GM19467 (cell line): ENCODE measurements around the gene KRTAP12-2.
"Not testable (repeated sequence)": the region's sequence is repeated elsewhere in the genome, so short reads cannot be mapped to it uniquely, and the experiment has no call there.

Source experiments
- ATAC-seq: cut with Tn5 transposase; IDR thresholded peaks from one replicate; pipeline ENCODE4 v1.9.1; 2021; ENCODE audit warnings: mild to moderate bottlenecking, moderate library complexity; ENCODE audit not compliant: unreplicated experiment

Gene KRTAP12-2

GRCh38 chr21:44653656-44654575 lies 12.8 kb downstream of the KRTAP12-2 start:
- ATAC-seq = no peak

- no peak for ATAC-seq
These were observed 13.6 kb downstream of the KRTAP12-2 start for GRCh38 chr21:44653123-44653522.

- no peak for ATAC-seq
These were observed 15.6 kb downstream of the KRTAP12-2 start for GRCh38 chr21:44650973-44651675.

GRCh38 chr21:44650265-44650972 lies 16.3 kb downstream of the KRTAP12-2 start:
- ATAC-seq = no peak

- ATAC-seq = no peak
These were observed 17.1 kb downstream of the KRTAP12-2 start for GRCh38 chr21:44649521-44650100.

GRCh38 chr21:44648557-44649311 lies 18.0 kb downstream of the KRTAP12-2 start:
- no peak for ATAC-seq

- ATAC-seq = no peak
These were observed 19.5 kb downstream of the KRTAP12-2 start for GRCh38 chr21:44647222-44647552.

GRCh38 chr21:44646366-44647221 lies 20.1 kb downstream of the KRTAP12-2 start, which contains the start of gene KRTAP10-11:
TSS of gene KRTAP10-11 (plus strand) at chr21:44646414. CDS start at chr21:44646459, 45 bp downstream.
- not testable (repeated sequence) for ATAC-seq

GRCh38 chr21:44644878-44645277 lies 21.8 kb downstream of the KRTAP12-2 start:
- ATAC-seq = no peak

- no peak for ATAC-seq
These were observed 22.9 kb downstream of the KRTAP12-2 start for GRCh38 chr21:44643741-44644310.

GRCh38 chr21:44640761-44641160 lies 26.0 kb downstream of the KRTAP12-2 start:
- ATAC-seq = no peak

GRCh38 chr21:44639331-44639655 lies 27.4 kb downstream of the KRTAP12-2 start:
- ATAC-seq = no peak

- ATAC-seq = not testable (repeated sequence)
These were observed 28.0 kb downstream of the KRTAP12-2 start for GRCh38 chr21:44638506-44639330.

GRCh38 chr21:44637851-44638348 lies 28.8 kb downstream of the KRTAP12-2 start:
- not testable (repeated sequence) for ATAC-seq

GRCh38 chr21:44637018-44637850 lies 29.5 kb downstream of the KRTAP12-2 start, which contains the start of gene KRTAP10-10:
TSS of gene KRTAP10-10 (plus strand) at chr21:44637356. CDS start at chr21:44637418, 62 bp downstream.
- ATAC-seq = no peak

GRCh38 chr21:44636209-44637017 lies 30.3 kb downstream of the KRTAP12-2 start:
- no peak for ATAC-seq
